OCI-M1 (cell line): Measurements from ENCODE around the gene GANC.
"Not testable (repeated sequence)": the region's sequence is repeated elsewhere in the genome, so short reads cannot be mapped to it uniquely, and the experiment has no call there.

ENCODE experiments used
- DNase-seq: peaks from one replicate; lab custom pipeline; 2025; lab: John Stamatoyannopoulos, UW

Gene GANC, protein sequence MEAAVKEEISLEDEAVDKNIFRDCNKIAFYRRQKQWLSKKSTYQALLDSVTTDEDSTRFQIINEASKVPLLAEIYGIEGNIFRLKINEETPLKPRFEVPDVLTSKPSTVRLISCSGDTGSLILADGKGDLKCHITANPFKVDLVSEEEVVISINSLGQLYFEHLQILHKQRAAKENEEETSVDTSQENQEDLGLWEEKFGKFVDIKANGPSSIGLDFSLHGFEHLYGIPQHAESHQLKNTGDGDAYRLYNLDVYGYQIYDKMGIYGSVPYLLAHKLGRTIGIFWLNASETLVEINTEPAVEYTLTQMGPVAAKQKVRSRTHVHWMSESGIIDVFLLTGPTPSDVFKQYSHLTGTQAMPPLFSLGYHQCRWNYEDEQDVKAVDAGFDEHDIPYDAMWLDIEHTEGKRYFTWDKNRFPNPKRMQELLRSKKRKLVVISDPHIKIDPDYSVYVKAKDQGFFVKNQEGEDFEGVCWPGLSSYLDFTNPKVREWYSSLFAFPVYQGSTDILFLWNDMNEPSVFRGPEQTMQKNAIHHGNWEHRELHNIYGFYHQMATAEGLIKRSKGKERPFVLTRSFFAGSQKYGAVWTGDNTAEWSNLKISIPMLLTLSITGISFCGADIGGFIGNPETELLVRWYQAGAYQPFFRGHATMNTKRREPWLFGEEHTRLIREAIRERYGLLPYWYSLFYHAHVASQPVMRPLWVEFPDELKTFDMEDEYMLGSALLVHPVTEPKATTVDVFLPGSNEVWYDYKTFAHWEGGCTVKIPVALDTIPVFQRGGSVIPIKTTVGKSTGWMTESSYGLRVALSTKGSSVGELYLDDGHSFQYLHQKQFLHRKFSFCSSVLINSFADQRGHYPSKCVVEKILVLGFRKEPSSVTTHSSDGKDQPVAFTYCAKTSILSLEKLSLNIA (N-terminal part only)

GRCh38 chr15:42272939-42273899 lies at the start of gene GANC, which contains the start of gene TMEM87A:
Gene GANC (plus strand): TSS chr15:42273201. CDS start chr15:42274482, 1,281 bp downstream.
Gene TMEM87A (minus strand): TSS chr15:42273433. CDS start chr15:42273398, 35 bp downstream.
- peak; percentile 99 for DNase-seq

GRCh38 chr15:42226648-42227047 lies 46.4 kb upstream of the GANC start:
- no peak for DNase-seq

GRCh38 chr15:42228036-42228435 lies 45.0 kb upstream of the GANC start:
- no peak for DNase-seq

DNA sequence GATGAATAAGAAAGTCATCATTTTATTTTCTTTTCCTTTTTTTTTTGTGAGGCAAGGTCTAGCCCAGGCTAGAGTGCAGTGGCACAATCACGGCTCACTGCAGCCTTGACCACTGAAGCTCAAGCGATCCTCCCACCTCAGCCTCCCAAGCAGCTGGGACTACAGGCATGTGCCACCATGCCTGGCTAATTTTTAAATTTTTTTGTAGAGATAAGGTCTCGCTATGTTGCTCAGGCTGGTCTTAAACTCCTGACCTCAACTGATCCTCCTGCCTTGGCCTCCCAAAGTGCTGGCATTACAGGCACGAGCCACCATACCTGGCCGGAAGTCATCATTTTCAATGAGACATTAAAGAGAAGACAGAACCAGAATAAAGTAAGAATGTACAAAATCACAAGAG lies 44.0 kb upstream of the GANC start:
- not testable (repeated sequence) for DNase-seq

- no peak for DNase-seq
These were observed 41.9 kb upstream of the GANC start for GRCh38 chr15:42231088-42231487.

- DNase-seq: no peak
These were observed 40.4 kb upstream of the GANC start for GRCh38 chr15:42232606-42233005.

- DNase-seq: no peak
These were observed 39.9 kb upstream of the GANC start for GRCh38 chr15:42233107-42233506.

DNA sequence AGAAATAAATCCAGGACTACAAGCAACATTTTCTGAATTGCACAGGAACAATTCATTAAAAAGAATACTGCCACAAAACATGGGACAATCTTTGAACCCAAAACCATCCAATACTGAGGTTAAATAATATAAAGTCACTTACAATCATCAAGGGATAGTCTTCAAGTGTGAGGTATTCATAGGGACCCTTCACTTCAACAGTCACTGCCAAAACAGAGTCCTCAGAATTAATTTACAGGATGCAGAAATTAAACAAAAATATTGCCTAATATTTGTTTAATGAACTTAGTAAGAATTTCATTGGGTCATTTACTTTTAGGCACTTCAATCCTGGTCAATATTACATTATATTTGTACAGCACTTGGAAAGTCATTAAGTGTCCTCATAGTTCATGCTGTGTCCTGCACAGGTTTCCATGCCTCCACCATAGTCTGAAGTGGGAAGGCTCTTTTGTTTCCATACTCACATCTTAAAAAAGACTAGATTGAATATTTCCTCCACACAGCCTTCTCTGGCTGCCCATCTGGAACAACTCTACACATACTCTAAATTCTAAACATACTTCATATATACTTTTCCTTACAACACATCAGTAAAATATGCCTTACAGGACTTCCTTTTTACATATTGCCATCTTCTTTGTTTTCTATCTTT lies 33.3 kb upstream of the GANC start:
- no peak for DNase-seq

DNA sequence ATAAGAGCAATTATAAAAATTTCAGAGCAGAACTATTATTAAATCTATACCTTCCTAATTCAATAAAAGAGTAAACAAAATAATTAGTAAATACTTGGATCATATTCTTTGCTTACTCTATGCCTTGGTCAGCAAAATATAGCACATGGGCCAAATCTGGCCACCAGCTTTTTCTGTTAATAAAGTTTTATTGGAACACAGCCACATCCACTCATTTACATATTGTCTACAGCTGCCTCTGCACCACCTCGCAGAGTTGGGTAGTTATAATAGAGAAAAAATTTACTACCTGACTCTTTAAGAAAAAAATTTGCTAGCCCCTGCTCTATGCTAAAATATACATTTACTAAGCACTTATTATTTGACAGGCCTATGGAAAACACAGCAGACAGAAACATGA lies 32.2 kb upstream of the GANC start:
- DNase-seq: no peak

DNA sequence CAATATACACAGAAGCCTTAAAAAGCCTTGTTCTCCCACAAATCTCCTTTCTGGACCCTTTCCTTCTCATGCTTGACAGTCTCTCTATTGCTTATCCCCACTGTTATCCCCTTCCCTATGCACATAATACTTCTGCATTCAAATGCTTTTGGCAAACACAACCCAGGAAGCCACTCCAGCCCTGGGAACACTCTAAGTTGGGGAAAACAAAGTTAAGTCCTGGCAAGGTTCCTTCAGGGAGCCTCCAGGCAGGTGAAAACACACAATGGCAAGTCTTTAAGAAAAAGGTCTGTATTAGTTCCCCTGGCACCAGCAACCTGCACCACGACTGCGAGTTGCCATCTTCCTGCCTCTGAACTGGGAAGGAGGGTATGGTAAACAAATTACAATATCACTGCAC lies 19.7 kb upstream of the GANC start:
- no peak for DNase-seq

DNA sequence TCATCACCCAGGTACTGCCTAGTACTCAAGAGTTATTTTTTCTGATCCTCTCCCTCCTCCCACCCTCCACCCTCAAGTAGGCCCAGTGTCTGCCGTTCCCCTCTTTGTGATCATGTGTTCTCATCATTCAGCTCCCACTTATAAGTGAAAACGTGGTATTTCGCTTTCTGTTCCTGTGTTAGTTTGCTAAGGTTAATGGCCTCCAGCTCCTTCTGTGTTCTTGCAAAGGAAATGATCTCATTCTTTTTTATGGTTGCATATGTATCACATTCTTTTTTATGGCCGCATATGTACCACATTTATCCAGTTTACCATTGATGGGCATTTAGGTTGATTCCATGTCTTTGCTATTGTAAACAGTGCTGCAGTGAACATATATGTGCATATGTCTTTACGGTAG lies 8.2 kb upstream of the GANC start:
- no peak for DNase-seq

DNA sequence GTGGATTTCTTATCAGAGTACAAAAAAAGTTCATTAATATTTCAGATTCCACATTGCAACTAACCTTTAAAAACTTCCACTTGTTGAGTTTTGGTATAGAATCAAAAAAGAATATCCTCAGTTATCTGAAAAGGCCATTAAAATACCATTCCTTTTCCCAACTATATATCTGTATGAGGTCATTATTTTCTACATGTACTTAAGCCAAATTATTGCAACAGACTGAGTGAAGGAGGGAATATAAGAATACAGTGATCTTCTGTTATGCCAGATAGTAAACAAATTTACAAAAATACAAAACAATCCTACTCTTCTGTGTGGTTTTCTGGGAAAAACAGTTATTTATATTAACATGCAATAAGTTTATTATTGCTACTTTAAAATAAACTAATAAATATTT lies 5.7 kb upstream of the GANC start:
- DNase-seq: no peak

DNA sequence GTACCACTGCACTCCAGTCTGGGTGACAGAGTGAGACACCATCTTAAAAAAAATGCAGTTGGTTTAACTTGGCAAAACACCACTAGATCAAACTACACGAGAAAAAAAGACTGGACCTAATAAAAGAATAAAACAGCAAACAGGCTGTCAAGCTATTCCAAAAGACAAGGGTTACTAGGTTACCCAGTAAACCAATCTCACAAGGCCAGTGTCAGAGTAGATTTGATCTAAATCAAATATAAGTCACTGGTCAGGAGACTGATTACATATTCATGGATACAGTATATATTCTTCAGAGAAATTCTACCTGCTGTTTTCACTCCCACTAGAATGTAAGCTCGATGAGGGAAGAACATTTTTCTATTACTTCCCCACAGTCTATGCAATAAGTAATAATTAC lies 2.5 kb upstream of the GANC start:
- DNase-seq: no peak

GRCh38 chr15:42270996-42271395 lies 2.0 kb upstream of the GANC start:
- no peak for DNase-seq

- peak; percentile 83 for DNase-seq
These were observed 1.1 kb downstream of the GANC start for GRCh38 chr15:42273900-42274701.

DNA sequence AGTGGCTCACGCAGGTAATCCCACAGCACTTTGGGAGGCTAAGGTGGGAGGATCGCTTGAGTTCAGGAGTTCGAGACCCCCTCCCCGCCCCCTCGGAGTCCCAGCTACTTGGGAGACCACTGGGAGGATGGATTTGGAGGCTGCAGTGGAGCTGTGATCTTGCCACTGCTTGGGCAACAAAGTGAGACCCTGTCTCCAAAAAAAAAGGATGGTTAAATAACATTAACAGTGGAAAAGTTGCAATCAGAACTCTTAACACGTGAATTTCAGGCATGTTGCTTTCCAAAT lies 1.6 kb downstream of the GANC start:
- DNase-seq: no peak

GRCh38 chr15:42275780-42276391 lies 2.9 kb downstream of the GANC start:
- peak; percentile 55 for DNase-seq

- DNase-seq: no peak
These were observed 3.8 kb downstream of the GANC start for GRCh38 chr15:42276762-42277161.

GRCh38 chr15:42279234-42279723 lies 6.3 kb downstream of the GANC start:
- peak; percentile 59 for DNase-seq

DNA sequence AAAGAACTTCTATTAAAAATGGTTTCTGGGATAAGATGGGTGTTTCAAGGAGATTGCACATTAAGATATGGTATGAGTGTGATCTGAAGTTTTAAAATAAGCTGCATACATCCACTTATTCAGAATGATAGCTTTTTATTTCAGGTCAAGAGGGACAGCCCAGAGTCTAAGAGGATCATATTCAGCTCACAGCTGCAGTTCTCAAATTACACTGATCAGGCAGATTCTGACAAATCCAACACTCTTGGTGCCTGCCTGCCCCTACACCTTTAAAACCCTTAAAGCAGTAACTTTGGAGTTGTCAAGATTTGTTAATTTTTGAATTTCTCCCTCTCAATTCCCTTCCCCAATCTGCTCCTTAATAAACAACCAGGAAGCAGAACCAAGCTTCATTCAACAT lies 9.3 kb downstream of the GANC start:
- no peak for DNase-seq
